SK-N-SH (cell line): ENCODE results near the gene GBX1. TPM values are rescaled to one million over a fixed set of nuclear protein-coding genes. Genes with fewer than 3 reads are reported as not detected.

ENCODE experiments used
- CTCF ChIA-PET: fragments of 300-600, 350-600 bp; formaldehyde crosslinking; extraction: SDS; loops from one replicate; lab custom pipeline; 2021; lab: Yijun Ruan, JAX
- POLR2A ChIA-PET: fragments of 350-600 bp; sonication (Branson Sonifier 250); formaldehyde crosslinking; extraction: SDS; loops from one replicate; lab custom pipeline; 2020; ENCODE audit warnings: antibody characterized with exemption, inconsistent platforms; lab: Yijun Ruan, JAX
- DNase-seq: peaks from one replicate; pipeline ENCODE4 v3.0.0; 2012
- H2AFZ ChIP-seq: fragments of 200-600 bp; sonication (generic); 2 replicates; pipeline ENCODE4 v1.8.1; 2016; ENCODE audit warnings: antibody characterized with exemption, mild to moderate bottlenecking, low read depth
- H3F3A ChIP-seq: fragments of 200-600 bp; sonication (generic); replicated peaks from 2 replicates; pipeline ENCODE3; 2016; ENCODE audit warnings: antibody characterized with exemption, mild to moderate bottlenecking; ENCODE audit not compliant: insufficient read depth
- H3K27ac ChIP-seq, 2 experiments: fragments of 200-500 bp in 1 of 2; fragments of 200-600 bp in 1 of 2; sonication (Bioruptor generic) in 1 of 2; sonication (generic), shearing (Covaris generic) in 1 of 2; 2 replicates each; pipeline versions ENCODE4 v1.5.1 to v1.6.1; 2014 to 2016; ENCODE audit warnings: low read depth in 2 of 2, inconsistent platforms in 1 of 2, low read length in 1 of 2, mild to moderate bottlenecking in 1 of 2, mixed read lengths in 1 of 2
- H3K27me3 ChIP-seq: fragments of 200-600 bp; sonication (generic), shearing (Covaris generic); 2 replicates; pipeline ENCODE4 v1.6.1; 2016; ENCODE audit warnings: mixed run types; ENCODE audit not compliant: insufficient read depth
- H3K36me3 ChIP-seq, 2 experiments: fragments of 200-500 bp in 1 of 2; fragments of 200-600 bp in 1 of 2; sonication (Bioruptor generic) in 1 of 2; sonication (generic) in 1 of 2; replicated peaks in 1 of 2; 2 replicates each; pipeline versions ENCODE3 to v1.5.1; 2014 to 2016; ENCODE audit warnings: low read length in 1 of 2, mild to moderate bottlenecking in 1 of 2; ENCODE audit not compliant: insufficient read depth in 2 of 2, control insufficient read depth in 1 of 2
- H3K4me1 ChIP-seq, 2 experiments: fragments of 200-500 bp in 1 of 2; fragments of 200-600 bp in 1 of 2; sonication (Bioruptor generic) in 1 of 2; sonication (generic), shearing (Covaris generic) in 1 of 2; 2 replicates each; pipeline versions ENCODE4 v1.5.1 to v1.6.1; 2014 to 2016; ENCODE audit warnings: low read depth in 1 of 2, low read length in 1 of 2, mixed run types in 1 of 2; ENCODE audit not compliant: insufficient read depth in 2 of 2, control insufficient read depth in 1 of 2
- H3K4me2 ChIP-seq: fragments of 200-600 bp; sonication (generic), shearing (Covaris generic); 2 replicates; pipeline ENCODE4 v1.6.1; 2017; ENCODE audit warnings: mixed run types
- H3K4me3 ChIP-seq, 2 experiments: fragments of 200-500 bp in 1 of 2; fragments of 200-600 bp in 1 of 2; sonication (Bioruptor generic) in 1 of 2; sonication (generic), shearing (Covaris generic) in 1 of 2; 2 replicates each; pipeline versions ENCODE4 v1.5.1 to v1.8.1; 2014 to 2016; ENCODE audit warnings: low read depth in 2 of 2, inconsistent platforms in 1 of 2, low read length in 1 of 2, mild to moderate bottlenecking in 1 of 2, mixed read lengths in 1 of 2, moderate library complexity in 1 of 2
- H3K79me2 ChIP-seq: fragments of 200-600 bp; sonication (generic); 2 replicates; pipeline ENCODE4 v1.8.1; 2017; ENCODE audit warnings: mild to moderate bottlenecking; ENCODE audit not compliant: insufficient read depth
- H3K9ac ChIP-seq: fragments of 200-600 bp; sonication (generic); 2 replicates; pipeline ENCODE4 v1.6.1; 2017; ENCODE audit warnings: mixed run types
- H3K9me2 ChIP-seq: fragments of 200-600 bp; sonication (generic); 2 replicates; pipeline ENCODE4 v1.6.1; 2017; ENCODE audit warnings: mixed run types
- H3K9me3 ChIP-seq: fragments of 200-600 bp; sonication (generic); 2 replicates; pipeline ENCODE4 v1.6.1; 2017; ENCODE audit warnings: mixed run types, mild to moderate bottlenecking, moderate library complexity
- H4K20me1 ChIP-seq: fragments of 200-600 bp; sonication (generic); 2 replicates; pipeline ENCODE4 v1.6.1; 2017; ENCODE audit warnings: mild to moderate bottlenecking, mixed run types; ENCODE audit not compliant: insufficient read depth
- CHD2 ChIP-seq: fragments of 150-350 bp; IDR thresholded peaks from 2 replicates; pipeline ENCODE4 v1.6.1; 2018; ENCODE audit warnings: low read length; ENCODE audit not compliant: partially characterized antibody
- FOXJ3 ChIP-seq: sonication (generic); formaldehyde crosslinking; IDR thresholded peaks from 2 replicates; pipeline ENCODE4 v1.5.1; 2020; ENCODE audit warnings: mild to moderate bottlenecking, missing genetic modification reagents
- IRF3 ChIP-seq: fragments of 150-350 bp; IDR thresholded peaks from 2 replicates; pipeline ENCODE4 v1.6.1; 2016; ENCODE audit warnings: mild to moderate bottlenecking, low read depth, low read length
- MAX ChIP-seq: IDR thresholded peaks from 2 replicates; pipeline ENCODE4 v1.4.0; 2012; ENCODE audit warnings: low read depth
- MEF2A ChIP-seq: IDR thresholded peaks from 2 replicates; pipeline ENCODE4 v1.4.0; 2012; ENCODE audit warnings: low read depth, borderline replicate concordance
- MXI1 ChIP-seq: IDR thresholded peaks from 2 replicates; pipeline ENCODE4 v1.6.1; 2012; ENCODE audit warnings: mild to moderate bottlenecking, low read depth, low read length, improper control_type of control experiment
- POLR2AphosphoS5 ChIP-seq: IDR thresholded peaks from 2 replicates; pipeline ENCODE4 v1.6.1; 2012; ENCODE audit warnings: low read depth, low read length
- RCOR1 ChIP-seq: fragments of 150-350 bp; IDR thresholded peaks from 2 replicates; pipeline ENCODE4 v1.6.1; 2017; ENCODE audit warnings: antibody characterized with exemption, low read length
- RFX5 ChIP-seq: IDR thresholded peaks from 2 replicates; pipeline ENCODE4 v1.6.1; 2012; ENCODE audit warnings: mild to moderate bottlenecking, improper control_type of control experiment, low read length
- TCF12 ChIP-seq: IDR thresholded peaks from 2 replicates; pipeline ENCODE4 v1.4.0; 2012
- TEAD4 ChIP-seq: IDR thresholded peaks from 2 replicates; pipeline ENCODE4 v1.4.0; 2012; ENCODE audit warnings: mild to moderate bottlenecking, borderline replicate concordance; ENCODE audit not compliant: insufficient read depth
- WGBS: methylation state at CpG from one replicate; pipeline ENCODE4 v1.1.6; 2017; ENCODE audit warnings: low lambda C conversion rate; 5-methylcytosine and 5-hydroxymethylcytosine counted together
- polyA plus RNA-seq, 3 experiments: library from polyadenylated mRNA; depleted of rRNA; stranded (reverse); fragments of >200 nt; gene quantifications; 2 replicates each; pipeline ENCODE4 v1.2.3, GENCODE V29; 2012
- TF ChIP-seq, protein P1 (sequence below): IDR thresholded peaks from 2 replicates; pipeline ENCODE4 v1.6.1; 2012; ENCODE audit warnings: mild to moderate bottlenecking, low read depth, low read length, moderate library complexity

Gene GBX1
- polyA plus RNA-seq, 1 of the 3 experiments (the other 2 are of a cell fraction) = not detected

DNA sequence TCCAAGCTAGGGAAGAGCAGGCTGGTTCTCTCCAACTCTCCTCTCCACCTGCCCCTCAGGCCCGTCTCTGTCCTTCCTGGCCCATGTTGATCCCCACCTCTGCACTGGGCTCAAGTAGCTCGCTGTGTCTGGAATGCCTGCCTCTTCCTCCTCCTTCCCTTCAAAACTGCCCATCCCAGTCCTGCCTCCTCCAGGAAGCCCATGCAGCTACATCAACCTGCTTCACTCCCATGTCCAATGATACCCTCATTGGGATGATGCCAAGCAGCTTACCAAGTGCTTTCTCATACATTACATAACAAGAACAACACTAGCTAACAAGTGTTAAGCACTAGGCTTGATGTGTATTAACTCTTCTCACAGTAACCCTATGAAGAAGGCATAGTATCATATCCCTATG, 11.3 kb upstream of the GBX1 start:
- Histone ChIP-seq H3K79me2 (no peaks in the 10 kb centered on the region), H3K9ac (no peak overlapping the region), H3K9me2 (no peaks in the 10 kb centered on the region), H3K4me3 (no peak overlapping the region), H3K36me3 (no peaks in the 10 kb centered on the region), H3K27ac (no peak overlapping the region), H4K20me1 (no peaks in the 10 kb centered on the region), H3F3A (no peaks in the 10 kb centered on the region), H3K27me3 (peaks cover 58% of the 10 kb centered on the region), H3K9me3 (no peaks in the 10 kb centered on the region), H3K4me2 (no peak overlapping the region), H2AFZ (no peak overlapping the region), H3K4me1 (no peaks in the 10 kb centered on the region)
- no peak for DNase-seq
- no peak for TF ChIP-seq TEAD4
- TF ChIP-seq MXI1 = no peak
- no peak for TF ChIP-seq CHD2
- WGBS = 43% methylated on average over 2 of the region's 2 CpGs
- ChIA-PET CTCF (interaction anchor here (0.7 to 9.8 kb wide), 5 partner anchors 13 to 68 kb away, joined by 3 to 86 read pairs (median 10); partner anchors contain the start of gene GBX1), POLR2A (interaction anchor here (1.0 kb wide), 1 partner anchor 38 kb away, joined by 4 read pairs; no protein-coding TSS in a partner anchor)

- no peaks in the 10 kb centered on the region for H3K9me3 ChIP-seq
- no peak overlapping the region for H3K4me2 ChIP-seq
- no peaks in the 10 kb centered on the region for H3K79me2 ChIP-seq
- DNase-seq = peak; percentile 29
- no peak for TF ChIP-seq RCOR1
- no peak for TF ChIP-seq POLR2AphosphoS5
- TF ChIP-seq CHD2 = no peak
- no peak for TF ChIP-seq TCF12
- TF ChIP-seq FOXJ3 (CRISPR knock-in tag) = no peak
- no peak for TF ChIP-seq MAX
- no peak for TF ChIP-seq IRF3
- TF ChIP-seq, protein P1, sequence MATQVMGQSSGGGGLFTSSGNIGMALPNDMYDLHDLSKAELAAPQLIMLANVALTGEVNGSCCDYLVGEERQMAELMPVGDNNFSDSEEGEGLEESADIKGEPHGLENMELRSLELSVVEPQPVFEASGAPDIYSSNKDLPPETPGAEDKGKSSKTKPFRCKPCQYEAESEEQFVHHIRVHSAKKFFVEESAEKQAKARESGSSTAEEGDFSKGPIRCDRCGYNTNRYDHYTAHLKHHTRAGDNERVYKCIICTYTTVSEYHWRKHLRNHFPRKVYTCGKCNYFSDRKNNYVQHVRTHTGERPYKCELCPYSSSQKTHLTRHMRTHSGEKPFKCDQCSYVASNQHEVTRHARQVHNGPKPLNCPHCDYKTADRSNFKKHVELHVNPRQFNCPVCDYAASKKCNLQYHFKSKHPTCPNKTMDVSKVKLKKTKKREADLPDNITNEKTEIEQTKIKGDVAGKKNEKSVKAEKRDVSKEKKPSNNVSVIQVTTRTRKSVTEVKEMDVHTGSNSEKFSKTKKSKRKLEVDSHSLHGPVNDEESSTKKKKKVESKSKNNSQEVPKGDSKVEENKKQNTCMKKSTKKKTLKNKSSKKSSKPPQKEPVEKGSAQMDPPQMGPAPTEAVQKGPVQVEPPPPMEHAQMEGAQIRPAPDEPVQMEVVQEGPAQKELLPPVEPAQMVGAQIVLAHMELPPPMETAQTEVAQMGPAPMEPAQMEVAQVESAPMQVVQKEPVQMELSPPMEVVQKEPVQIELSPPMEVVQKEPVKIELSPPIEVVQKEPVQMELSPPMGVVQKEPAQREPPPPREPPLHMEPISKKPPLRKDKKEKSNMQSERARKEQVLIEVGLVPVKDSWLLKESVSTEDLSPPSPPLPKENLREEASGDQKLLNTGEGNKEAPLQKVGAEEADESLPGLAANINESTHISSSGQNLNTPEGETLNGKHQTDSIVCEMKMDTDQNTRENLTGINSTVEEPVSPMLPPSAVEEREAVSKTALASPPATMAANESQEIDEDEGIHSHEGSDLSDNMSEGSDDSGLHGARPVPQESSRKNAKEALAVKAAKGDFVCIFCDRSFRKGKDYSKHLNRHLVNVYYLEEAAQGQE = no peak
- no peak for TF ChIP-seq TEAD4
- TF ChIP-seq RFX5 = no peak
- TF ChIP-seq MEF2A = no peak
- ChIA-PET POLR2A (no interaction called here), CTCF (interaction anchor here (1.2 to 9.8 kb wide), 4 partner anchors 12 to 67 kb away, joined by 3 to 86 read pairs (median 35); partner anchors contain the start of gene GBX1)
- no peaks in the 10 kb centered on the region for H4K20me1 ChIP-seq
- 74% methylated on average over 9 of the region's 9 CpGs for WGBS
- H2AFZ ChIP-seq = no peak overlapping the region
- H3K27ac ChIP-seq = no peak overlapping the region
- no peaks in the 10 kb centered on the region for H3K4me1 ChIP-seq
- H3K4me3 ChIP-seq = no peak overlapping the region
- no peaks in the 10 kb centered on the region for H3K36me3 ChIP-seq
- H3K9ac ChIP-seq = no peak overlapping the region
- H3F3A ChIP-seq = no peaks in the 10 kb centered on the region
- H3K9me2 ChIP-seq = no peaks in the 10 kb centered on the region
- peaks cover 61% of the 10 kb centered on the region for H3K27me3 ChIP-seq
Observed at GRCh38 chr7:151178236-151178635, 10.7 kb upstream of the GBX1 start.
